ENCODE data around the gene KRT73. TPM values are rescaled to one million over a fixed set of nuclear protein-coding genes. Genes with fewer than 3 reads are reported as not detected.

Gene KRT73
- total RNA-seq, 4 donors from 2014 or later: not detected

GRCh38 chr12:52568111-52568510 is 50.2 kb downstream of the KRT73 start:
- Histone ChIP-seq H3K4me1 (no peaks in the 10 kb centered on the region), H3K36me3 (no peaks in the 10 kb centered on the region), H3K9me3 (no peaks in the 10 kb centered on the region), H3K27ac (no peak overlapping the region), H3K4me3 (no peak overlapping the region), H3K27me3 (no peaks in the 10 kb centered on the region)
- TF ChIP-seq POLR2AphosphoS5 (IDR thresholded peaks at IDR 0.05) (no peak), CTCF (IDR thresholded peaks at IDR 0.05) (no peak), POLR2A (IDR thresholded peaks at IDR 0.05) (no peak), EP300 (IDR thresholded peaks at IDR 0.05; ENCODE audit: low read depth) (no peak)
- intact Hi-C loops (cut with DNase I; ENCODE audit: low total_unique reads): no loop called here
- no peak for DNase-seq
- in situ Hi-C loops (cut with MboI; ENCODE audit: low pct_ligation_motif_present in 1 of 4, low pct_unique_long_range_greater_than_20kb in 1 of 4, low sequenced_read_pairs in 3 of 4): no loop called here
- WGBS, 2 donors (ENCODE audit: low coverage in 1 of 2): 67 to 89% methylated on average over 1 to 12 of the region's 12 CpGs

GRCh38 chr12:52566847-52567291 is 51.5 kb downstream of the KRT73 start:
- no peak overlapping the region for H3K4me3 ChIP-seq
- no peaks in the 10 kb centered on the region for H3K27me3 ChIP-seq
- H3K36me3 ChIP-seq: no peaks in the 10 kb centered on the region
- intact Hi-C loops (cut with DNase I; ENCODE audit: low total_unique reads): no loop called here
- DNase-seq: no peak
- in situ Hi-C loops (cut with MboI; ENCODE audit: low pct_ligation_motif_present in 1 of 4, low pct_unique_long_range_greater_than_20kb in 1 of 4, low sequenced_read_pairs in 3 of 4): no loop called here
- no peaks in the 10 kb centered on the region for H3K9me3 ChIP-seq
- WGBS, 2 donors (ENCODE audit: low coverage in 1 of 2): 76% methylated on average over 8 of the region's 8 CpGs; no CpG with 5 or more reads in 1 of the 2 donors
- no peaks in the 10 kb centered on the region for H3K4me1 ChIP-seq
- TF ChIP-seq EP300 (IDR thresholded peaks at IDR 0.05; ENCODE audit: low read depth): no peak
- TF ChIP-seq CTCF (IDR thresholded peaks at IDR 0.05): no peak
- no peak for TF ChIP-seq POLR2A (IDR thresholded peaks at IDR 0.05)
- no peak for TF ChIP-seq POLR2AphosphoS5 (IDR thresholded peaks at IDR 0.05)
- H3K27ac ChIP-seq: no peak overlapping the region

GRCh38 chr12:52564582-52564981 is 53.8 kb downstream of the KRT73 start:
- H3K27me3 ChIP-seq: no peaks in the 10 kb centered on the region
- TF ChIP-seq CTCF (IDR thresholded peaks at IDR 0.05) (no peak), POLR2AphosphoS5 (IDR thresholded peaks at IDR 0.05) (no peak), POLR2A (IDR thresholded peaks at IDR 0.05) (no peak), EP300 (IDR thresholded peaks at IDR 0.05; ENCODE audit: low read depth) (no peak)
- in situ Hi-C loops (cut with MboI; ENCODE audit: low pct_ligation_motif_present in 1 of 4, low pct_unique_long_range_greater_than_20kb in 1 of 4, low sequenced_read_pairs in 3 of 4) (no loop called here), intact Hi-C loops (cut with DNase I; ENCODE audit: low total_unique reads) (no loop called here)
- H3K9me3 ChIP-seq: no peaks in the 10 kb centered on the region
- no peak for DNase-seq
- H3K4me3 ChIP-seq: no peak overlapping the region
- 44% methylated on average over 1 of the region's 1 CpG; no CpG with 5 or more reads in 1 of the 2 donors for WGBS, 2 donors (ENCODE audit: low coverage in 1 of 2)
- no peaks in the 10 kb centered on the region for H3K36me3 ChIP-seq
- H3K4me1 ChIP-seq: no peaks in the 10 kb centered on the region
- H3K27ac ChIP-seq: no peak overlapping the region

- no peaks in the 10 kb centered on the region for H3K4me1 ChIP-seq
- H3K36me3 ChIP-seq: no peaks in the 10 kb centered on the region
- intact Hi-C loops (cut with DNase I; ENCODE audit: low total_unique reads) (no loop called here), in situ Hi-C loops (cut with MboI; ENCODE audit: low pct_ligation_motif_present in 1 of 4, low pct_unique_long_range_greater_than_20kb in 1 of 4, low sequenced_read_pairs in 3 of 4) (no loop called here)
- H3K4me3 ChIP-seq: no peak overlapping the region
- H3K27me3 ChIP-seq: peaks cover 6% of the 10 kb centered on the region
- H3K9me3 ChIP-seq: no peaks in the 10 kb centered on the region
- no peak overlapping the region for H3K27ac ChIP-seq
- no peak for DNase-seq
- 13 to 56% methylated on average over 1 to 3 of the region's 3 CpGs for WGBS, 2 donors (ENCODE audit: low coverage in 1 of 2)
- no peak for TF ChIP-seq EP300 (IDR thresholded peaks at IDR 0.05; ENCODE audit: low read depth)
- peak in 3 of 5 experiments; percentile 20 to 36 (median 25) for TF ChIP-seq CTCF (IDR thresholded peaks at IDR 0.05)
Measured at GRCh38 chr12:52561880-52562449, 56.4 kb downstream of the KRT73 start.

All from transverse colon (tissue), 4 donors.